CD4-positive, alpha-beta T cell treated with Interleukin-2 at 100 ng/mL for 4 hours (primary cell): ENCODE results near the gene KRTDAP.
"Not testable (repeated sequence)": the region's sequence is repeated elsewhere in the genome, so short reads cannot be mapped to it uniquely, and the experiment has no call there.

Source experiments
- DNase-seq: peaks from one replicate; pipeline ENCODE4 v3.0.0-alpha.2; 2020; ENCODE audit warnings: low spot score

KRTDAP gene

DNA sequence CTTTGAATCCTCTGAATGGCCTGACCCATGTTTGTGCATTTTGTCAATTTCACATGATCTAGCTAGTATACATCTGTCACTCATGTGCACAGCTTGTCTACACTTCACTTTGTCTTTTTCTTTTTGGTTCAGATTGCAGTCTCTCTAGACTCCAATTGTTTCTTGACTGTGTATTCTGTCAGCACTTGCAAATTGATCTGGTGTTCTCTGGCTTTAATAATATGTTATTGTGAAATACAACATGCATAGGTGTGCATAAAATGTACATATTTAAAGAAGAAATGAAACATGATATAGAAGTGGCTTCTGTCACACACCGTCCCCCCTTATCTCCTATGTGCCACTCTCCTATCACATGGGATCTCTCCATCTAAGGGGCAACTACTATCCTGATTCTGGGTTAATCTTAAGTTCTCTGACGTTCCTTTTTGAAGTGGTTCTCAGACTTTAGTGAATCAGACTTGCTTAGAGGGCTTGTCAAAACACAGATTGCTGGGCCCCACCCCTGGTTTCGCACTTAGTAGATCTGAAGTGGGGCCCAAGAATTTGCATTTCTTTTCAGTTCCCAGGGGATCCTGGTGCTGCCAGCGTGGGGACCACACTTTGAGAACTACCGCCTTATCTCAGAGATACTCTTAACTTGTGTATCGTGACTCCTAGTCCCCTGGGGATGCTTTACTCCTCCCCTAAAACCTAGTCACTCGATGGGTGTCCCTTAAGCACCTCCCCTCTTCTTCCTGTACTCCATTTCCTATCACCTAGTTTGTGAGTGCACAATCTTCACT is 5.8 kb downstream of the KRTDAP start:
- DNase-seq: no peak

- no peak for DNase-seq
Observed at GRCh38 chr19:35483089-35483488, 7.2 kb downstream of the KRTDAP start.

GRCh38 chr19:35478794-35479677 is 11.2 kb downstream of the KRTDAP start:
- DNase-seq: no peak

DNA sequence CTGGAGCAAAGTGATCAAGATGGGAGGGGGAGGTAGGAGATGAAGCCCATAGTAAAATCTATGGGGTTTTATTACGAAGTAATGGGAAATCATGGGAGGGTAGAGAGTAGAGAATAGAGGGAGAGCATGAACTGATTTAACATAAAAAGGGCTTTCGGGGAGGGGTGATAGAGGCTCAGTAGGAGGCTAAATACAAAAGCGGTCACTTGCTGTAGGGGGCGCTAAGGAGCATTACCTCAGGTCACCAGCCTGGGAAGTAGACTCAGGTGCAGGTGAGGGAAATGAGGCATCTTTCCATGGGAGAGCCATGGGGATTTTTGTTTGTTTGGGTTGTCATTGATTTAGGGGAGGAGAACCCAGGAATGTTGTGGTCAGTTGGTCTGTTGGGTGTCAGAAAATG is 14.1 kb downstream of the KRTDAP start:
- no peak for DNase-seq

DNA sequence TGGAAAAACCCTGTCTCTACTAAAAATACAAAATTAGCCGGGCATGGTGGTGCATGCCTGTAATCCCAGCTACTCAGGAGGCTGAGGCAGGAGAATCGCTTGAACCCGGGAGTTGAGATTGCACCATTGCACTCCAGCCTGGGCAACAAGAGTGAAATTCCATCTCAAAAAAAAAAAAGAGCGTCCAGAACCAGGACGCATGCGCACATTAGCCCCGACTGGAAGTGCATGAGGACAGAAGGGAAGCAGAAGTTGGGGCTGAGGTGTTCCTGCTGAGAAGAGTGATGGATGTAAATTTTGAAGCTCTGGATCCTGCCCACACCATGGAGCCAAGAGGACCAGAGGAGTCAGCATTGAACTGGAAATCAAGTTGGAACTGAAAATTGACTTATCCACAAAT is 15.7 kb downstream of the KRTDAP start:
- not testable (repeated sequence) for DNase-seq

DNA sequence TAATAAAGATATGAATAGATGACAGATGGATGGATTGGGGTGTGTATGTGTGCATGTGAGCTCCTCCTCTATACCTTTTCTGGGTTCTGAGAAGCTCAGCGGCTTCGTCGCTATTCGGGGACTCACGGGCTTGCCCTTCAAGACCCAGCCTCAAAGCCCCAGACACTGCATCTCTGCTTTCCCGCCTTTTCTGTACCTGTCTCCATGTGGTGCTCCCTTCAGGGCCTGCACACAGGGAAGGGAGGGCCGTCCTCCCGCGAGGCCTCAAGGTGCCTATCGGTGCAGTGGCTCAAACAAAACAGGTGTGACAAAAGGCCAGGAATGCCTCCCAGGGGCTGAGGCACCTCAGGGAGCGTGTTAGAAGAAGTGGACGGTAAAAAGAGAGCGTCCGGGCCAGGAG is 16.2 kb downstream of the KRTDAP start:
- DNase-seq: no peak

DNA sequence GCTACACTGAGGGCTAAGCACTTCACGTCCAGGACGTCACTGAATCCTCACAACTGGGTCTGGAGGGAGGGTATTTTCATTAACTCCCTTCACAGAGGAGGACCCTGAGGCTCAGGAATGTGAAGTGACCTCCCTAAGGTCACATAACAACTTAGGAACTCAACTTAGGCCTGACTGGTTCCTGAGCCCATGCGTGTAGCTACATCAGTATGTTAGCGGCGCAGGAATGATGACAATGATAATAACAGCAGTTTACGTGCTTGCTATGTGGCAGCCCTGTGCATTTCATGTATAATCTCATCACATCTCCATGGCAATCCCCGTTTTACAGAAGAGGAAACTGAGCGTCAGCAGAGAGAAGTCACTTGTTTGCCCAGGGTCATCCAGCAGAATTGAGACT is 18.3 kb downstream of the KRTDAP start:
- DNase-seq: no peak

DNA sequence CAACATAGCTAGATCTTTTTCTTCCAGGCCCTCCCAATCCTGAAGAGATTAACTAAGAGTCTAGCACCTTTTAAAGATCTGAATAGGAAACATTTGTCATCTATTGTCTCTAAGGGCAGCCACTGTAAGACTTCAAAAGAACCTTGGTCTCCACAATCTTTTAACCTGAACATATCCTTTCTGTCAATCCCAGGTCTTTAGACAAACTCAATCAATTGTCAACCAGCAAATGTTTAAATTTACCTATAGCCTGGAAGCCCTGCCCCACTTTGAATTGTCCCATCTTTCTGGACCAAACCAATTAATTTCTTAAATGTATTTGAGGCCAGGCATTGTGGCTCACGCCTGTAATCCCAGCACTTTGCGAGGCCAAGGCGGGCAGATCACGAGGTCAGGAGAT is 19.2 kb downstream of the KRTDAP start:
- not testable (repeated sequence) for DNase-seq

GRCh38 chr19:35470128-35470527 is 20.1 kb downstream of the KRTDAP start:
- no peak for DNase-seq

- DNase-seq: peak; percentile 75
Observed at GRCh38 chr19:35468637-35469036, 21.6 kb downstream of the KRTDAP start.

GRCh38 chr19:35466259-35466658 is 24.0 kb downstream of the KRTDAP start:
- DNase-seq: no peak

DNA sequence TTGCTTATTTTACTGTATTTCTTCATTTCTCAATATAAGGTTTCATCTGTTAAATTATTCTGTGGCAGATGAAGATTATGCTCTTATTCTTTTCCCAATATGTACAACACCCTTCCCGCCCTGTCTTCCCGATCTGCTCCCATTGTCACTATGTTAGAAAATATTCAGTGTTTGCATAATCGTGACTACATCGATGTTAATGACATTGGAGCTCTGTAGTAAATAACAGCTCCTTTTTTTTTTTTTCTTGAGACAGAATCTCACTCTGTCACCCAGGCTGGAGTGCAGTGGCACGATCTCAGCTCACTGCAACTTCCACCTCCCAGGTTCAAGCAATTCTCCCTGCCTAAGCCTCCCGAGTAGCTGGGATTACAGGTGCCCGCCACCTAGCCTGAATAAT is 27.3 kb downstream of the KRTDAP start:
- not testable (repeated sequence) for DNase-seq

DNA sequence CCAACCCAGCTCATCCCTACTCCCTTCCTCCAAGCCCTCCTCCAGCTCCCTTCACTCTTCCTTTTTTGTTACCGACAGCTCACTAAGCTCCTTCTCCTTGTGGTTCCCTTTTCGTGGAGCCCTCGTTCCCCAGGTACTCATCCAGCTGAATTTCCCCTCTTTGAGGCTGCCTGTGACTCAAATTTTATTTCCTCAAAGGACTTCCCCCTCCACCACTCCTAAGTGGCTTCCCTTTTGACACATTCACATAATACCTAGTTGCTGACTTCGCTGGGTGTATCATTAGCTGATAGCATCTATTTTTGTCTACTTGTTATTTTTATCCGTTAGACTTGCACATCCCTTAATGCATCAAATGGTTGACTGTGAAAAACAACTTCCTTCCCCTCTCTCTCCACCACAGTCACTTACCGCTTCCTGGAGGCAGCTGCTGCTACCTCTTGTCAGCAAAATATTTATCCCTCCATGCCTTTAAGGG is 27.7 kb downstream of the KRTDAP start:
- DNase-seq: peak; percentile 83

DNA sequence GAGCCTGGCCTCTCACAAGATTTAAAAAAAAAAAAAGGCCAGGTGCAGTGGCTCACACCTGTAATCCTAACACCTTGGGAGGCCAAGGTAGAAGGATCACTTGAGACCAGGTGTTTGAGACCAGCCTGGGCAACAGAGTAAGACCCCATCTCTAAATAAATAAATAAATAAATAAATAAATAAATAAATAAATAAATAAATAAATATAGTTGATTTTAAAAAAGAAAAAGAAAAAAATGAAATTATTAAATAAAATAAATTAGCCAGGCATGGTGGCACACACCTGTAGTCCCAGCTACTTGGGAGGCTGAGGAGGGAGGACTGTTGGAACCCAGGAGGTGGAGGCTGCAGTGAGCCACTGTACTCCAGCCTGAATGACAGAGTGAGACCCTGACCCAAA is 28.5 kb downstream of the KRTDAP start:
- DNase-seq: not testable (repeated sequence)

GRCh38 chr19:35461060-35461459 is 29.2 kb downstream of the KRTDAP start:
- no peak for DNase-seq

DNA sequence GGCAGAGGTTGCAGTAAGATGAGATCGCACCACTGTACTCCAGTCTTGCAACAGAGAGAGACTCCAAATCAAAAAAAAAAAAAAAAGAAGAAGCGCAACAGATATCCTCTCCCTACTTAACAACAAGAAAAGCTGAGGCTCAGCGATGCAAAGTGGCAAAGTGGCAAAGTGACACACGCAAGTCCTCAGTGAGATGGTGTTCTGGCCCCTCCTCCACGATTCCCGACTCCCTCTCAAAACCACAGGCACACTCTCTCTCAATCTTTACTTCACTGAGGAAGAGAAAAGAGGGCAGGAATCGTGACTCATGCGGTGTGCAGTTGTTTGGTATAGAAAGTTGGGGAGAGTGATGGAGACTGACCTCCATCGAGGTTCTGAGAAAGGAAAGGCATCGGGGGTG is 29.7 kb downstream of the KRTDAP start:
- DNase-seq: no peak

DNA sequence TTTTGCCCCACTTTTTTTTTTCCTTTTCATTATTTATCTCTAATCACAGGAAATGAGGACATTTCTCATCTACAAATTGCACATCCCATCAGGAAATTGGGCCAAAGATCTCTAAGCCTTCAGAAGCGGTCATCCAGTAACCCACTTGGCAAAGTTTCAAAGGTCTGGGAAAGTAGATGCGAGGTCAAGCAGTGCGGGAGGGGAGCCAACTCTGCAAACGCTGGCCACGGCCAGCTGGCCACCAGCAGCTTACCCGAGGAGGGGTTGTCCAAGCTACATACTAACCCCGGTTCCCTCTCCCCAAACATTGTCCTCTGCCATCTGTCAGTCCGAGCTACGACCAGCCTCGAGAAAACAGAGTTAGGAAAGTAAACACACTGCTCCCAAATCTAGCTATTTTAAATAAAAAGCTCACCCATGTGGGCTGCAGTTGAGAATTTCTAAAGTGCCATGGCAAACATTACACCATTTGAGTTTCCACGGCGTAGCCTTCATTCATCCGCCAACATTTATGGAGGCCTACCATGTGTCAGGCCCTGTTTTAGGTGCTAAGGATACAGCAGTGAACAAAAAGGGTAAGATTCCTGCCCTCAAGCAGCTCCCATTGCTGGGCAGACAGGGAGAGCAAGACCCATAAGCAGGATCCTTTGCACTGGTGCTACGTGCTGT is 30.7 kb downstream of the KRTDAP start:
- DNase-seq: no peak

DNA sequence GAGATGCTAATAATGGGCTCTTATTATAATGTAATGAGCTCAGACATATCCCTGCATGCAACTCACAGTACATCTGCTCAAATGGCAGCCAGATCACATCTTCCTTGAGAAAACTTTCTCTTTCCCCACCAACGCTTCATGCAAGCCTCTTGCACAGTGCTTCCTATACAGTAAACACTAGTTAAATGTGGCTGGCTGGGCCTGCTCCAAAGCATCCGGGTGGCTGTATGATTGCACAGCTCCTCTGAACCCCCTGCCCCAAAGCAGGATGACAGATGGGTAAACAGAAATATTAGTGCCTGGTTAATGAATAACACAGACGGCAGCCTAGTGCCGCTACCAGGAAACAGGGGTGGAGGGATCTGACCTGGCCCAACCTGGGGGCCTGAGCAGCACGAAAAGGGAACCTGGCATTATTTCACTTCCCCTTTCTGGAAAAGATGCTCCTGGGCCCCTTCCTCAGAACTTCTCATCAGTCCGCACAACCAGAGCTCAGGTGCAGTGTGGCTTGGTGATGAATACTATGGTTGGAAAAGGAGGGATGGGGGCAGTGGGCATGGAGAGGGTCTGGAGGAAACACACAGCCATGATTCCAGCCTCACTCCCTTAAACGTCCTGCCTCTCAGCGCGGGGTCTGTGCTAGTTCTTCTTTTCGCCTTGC is 31.4 kb downstream of the KRTDAP start:
- no peak for DNase-seq

DNA sequence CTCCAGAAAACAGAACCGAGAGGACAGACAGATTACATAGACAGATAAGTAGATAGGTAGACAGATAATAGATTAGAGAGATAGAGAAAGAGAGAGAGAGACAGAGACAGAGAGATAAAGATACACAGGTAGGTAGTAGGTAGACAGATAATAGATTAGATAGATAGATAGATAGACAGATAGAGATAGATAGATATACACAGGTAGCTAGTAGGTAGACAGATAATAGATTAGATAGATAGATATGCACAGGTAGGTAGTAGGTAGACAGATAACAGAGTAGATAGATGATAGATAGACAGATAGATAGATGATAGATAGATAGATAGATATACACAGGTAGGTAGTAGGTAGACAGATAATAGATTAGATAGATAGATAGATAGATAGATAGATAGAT is 32.1 kb downstream of the KRTDAP start:
- no peak for DNase-seq

- no peak for DNase-seq
Observed at GRCh38 chr19:35457173-35457572, 33.1 kb downstream of the KRTDAP start.

DNA sequence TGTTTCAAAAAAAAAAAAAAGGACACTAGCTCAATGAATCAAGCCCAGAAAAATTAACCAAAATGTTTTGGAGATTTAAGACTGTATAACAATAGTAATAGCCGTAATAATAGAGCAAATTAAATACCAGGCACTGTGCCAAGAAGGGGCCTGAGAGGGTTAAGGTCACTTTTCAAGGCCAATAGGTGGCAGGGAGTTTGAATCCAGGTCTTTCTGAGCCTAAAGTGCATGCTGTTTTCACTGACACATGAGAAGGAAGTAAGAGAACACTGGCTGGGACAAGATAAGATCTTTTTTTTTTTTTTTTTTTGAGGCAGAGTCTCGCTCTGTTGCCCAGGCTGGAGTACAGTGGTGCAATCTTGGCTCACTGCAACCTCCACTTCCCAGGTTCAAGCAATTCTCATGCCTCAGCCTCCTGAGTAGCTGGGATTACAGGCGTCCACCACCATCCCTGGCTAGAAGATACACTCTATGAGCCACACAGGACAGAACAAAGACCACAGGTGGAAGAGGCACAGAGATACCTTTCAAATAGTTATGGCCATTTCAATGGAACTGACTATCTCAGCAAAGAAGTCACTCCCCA is 34.6 kb downstream of the KRTDAP start:
- DNase-seq: no peak

DNA sequence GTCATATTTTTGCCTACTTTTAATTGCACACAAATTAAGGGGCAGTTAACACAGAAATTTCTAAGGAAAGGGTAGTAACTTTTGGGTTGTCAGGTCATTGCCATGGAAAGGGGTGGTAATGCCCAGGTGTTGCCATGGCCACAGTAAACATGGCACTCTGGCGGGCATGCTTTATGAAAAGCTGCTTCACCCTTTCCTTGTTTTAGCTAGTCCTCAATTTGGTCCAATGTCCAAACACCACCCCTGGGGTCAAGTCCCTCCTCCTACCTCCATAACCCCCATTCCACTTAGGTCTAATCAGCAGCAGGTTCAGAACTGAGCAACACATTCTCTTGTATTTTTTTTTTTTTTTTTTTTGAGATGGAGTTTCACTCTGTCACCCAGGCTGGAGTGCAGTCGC is 35.6 kb downstream of the KRTDAP start:
- no peak for DNase-seq
